Uterus (tissue), 4 donors: Measurements from ENCODE around the gene CSNK2B. TPM values are rescaled to one million over a fixed set of nuclear protein-coding genes. Genes with fewer than 3 reads are reported as not detected.
"Not testable (repeated sequence)": the region's sequence is repeated elsewhere in the genome, so short reads cannot be mapped to it uniquely, and the experiment has no call there.

Source experiments
- DNase-seq, 2 donors: peaks; one replicate each; pipeline ENCODE4 v3.0.0-alpha.2; 2019 to 2020
- H3K27ac ChIP-seq, 2 donors: fragments of 200-600 bp; sonication (generic); 1 replicate in 1 of 2; 2 replicates in 1 of 2; pipeline ENCODE4 v1.5.1; 2016 to 2018
- H3K27me3 ChIP-seq, 2 donors: fragments of 200-600 bp; sonication (generic); one replicate each; pipeline ENCODE4 v1.5.1; 2018 to 2019; ENCODE audit warnings: control low read depth in 1 of 2
- H3K36me3 ChIP-seq, 2 donors: fragments of 200-600 bp; sonication (generic); one replicate each; pipeline ENCODE4 v1.5.1; 2019; ENCODE audit warnings: control low read depth in 1 of 2
- H3K4me1 ChIP-seq, 2 donors: fragments of 200-600 bp; sonication (generic); one replicate each; pipeline ENCODE4 v1.5.1; 2018 to 2019; ENCODE audit warnings: control low read depth in 1 of 2
- H3K4me3 ChIP-seq, 2 donors: fragments of 200-600 bp; sonication (generic); 1 replicate in 1 of 2; 2 replicates in 1 of 2; pipeline ENCODE4 v1.5.1; 2018 to 2019; ENCODE audit warnings: mild to moderate bottlenecking in 1 of 2
- H3K9me3 ChIP-seq, 2 donors: fragments of 200-600 bp; sonication (generic); one replicate each; pipeline ENCODE4 v1.5.1; 2019; ENCODE audit warnings: control low read depth in 1 of 2
- POLR2A ChIP-seq, 2 donors: fragments of 450-650 bp; IDR thresholded peaks; one replicate each; pipeline ENCODE4 v1.6.1; 2016; ENCODE audit warnings: antibody characterized with exemption in 2 of 2, mild to moderate bottlenecking in 1 of 2, moderate library complexity in 1 of 2
- intact Hi-C: fragments of 100-400 bp; cut with DNase I; formaldehyde crosslinking; loops from one replicate; pipeline ENCODE4 v1.15.1; 2023; ENCODE audit warnings: low total_unique reads
- total RNA-seq, 4 donors: library from RNA; depleted of rRNA in 3 of 4; stranded (reverse); fragments of >200 nt in 3 of 4; gene quantifications; one replicate each; pipeline versions ENCODE4 v1.1.0 to v1.2.4, GENCODE V29; 2014 to 2023
- TF ChIP-seq, protein P1 (sequence below), 4 experiments: fragments of 200-600 bp in 2 of 4; fragments of 450-650 bp in 2 of 4; sonication (generic) in 2 of 4; IDR thresholded peaks; one replicate each; pipeline ENCODE4 v1.5.1; 2016 to 2019; ENCODE audit warnings: antibody characterized with exemption in 4 of 4, mild to moderate bottlenecking in 2 of 4, moderate library complexity in 1 of 4
- donor health status: DM: yes; HTN: yes; CAD: no.

Gene CSNK2B
- total RNA-seq, 4 donors from 2014 or later, result 67.5 to 157 (median 107) TPM

DNA sequence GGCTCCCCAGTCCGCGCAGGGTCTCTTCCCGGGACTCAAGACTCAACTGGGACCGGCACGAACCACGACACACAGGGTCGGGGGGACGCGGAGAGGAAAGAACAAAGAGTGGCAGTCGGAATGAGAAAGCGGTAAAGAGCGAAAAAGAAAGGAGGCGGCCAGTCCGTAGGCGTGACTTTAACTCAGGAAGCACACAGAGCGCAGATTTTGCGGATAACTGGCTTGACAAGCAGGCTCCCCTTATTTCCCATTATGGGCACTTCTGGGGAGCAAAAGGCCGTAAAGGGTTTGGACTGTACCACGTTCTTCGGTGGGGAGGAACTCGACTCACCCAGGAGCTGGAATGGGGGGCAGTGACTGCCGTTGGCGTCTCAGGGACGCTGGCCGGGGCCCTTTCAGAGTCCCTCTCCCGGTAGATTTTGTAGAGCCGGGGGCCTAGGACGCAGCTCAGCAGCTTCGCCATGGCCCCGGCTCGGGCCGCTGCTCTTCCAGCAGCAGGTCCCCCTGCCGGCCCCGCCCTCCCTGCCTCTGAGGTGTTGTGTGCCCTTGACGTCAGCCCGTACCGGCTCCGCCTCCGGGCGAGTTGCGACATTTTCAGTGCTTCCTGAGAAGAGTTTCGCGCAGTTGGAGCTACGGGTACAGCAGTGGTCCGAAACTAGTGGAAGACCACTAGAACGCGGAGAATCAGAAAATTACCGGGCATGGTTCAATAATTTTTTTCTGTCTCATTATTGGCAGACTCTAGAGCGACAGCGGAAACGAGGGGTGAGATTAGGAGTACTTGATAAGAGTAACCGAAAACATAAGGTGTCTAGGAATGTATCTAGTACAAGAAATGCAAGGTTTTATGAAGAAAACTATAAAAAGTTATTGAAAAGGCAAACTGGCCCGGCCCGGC is 37.2 kb downstream of the CSNK2B start, which contains the start of gene ABHD16A:
ABHD16A (minus strand) TSS at position 506 of the 898 bp plus-strand sequence; CDS start at position 463, 43 bp downstream.
- H3K4me1 ChIP-seq, result peaks cover 7 to 9% of the 10 kb centered on the region in 2 donors
- peak; percentile 98 to 99 for TF ChIP-seq POLR2A (IDR thresholded peaks at IDR 0.05)
- TF ChIP-seq, protein P1, sequence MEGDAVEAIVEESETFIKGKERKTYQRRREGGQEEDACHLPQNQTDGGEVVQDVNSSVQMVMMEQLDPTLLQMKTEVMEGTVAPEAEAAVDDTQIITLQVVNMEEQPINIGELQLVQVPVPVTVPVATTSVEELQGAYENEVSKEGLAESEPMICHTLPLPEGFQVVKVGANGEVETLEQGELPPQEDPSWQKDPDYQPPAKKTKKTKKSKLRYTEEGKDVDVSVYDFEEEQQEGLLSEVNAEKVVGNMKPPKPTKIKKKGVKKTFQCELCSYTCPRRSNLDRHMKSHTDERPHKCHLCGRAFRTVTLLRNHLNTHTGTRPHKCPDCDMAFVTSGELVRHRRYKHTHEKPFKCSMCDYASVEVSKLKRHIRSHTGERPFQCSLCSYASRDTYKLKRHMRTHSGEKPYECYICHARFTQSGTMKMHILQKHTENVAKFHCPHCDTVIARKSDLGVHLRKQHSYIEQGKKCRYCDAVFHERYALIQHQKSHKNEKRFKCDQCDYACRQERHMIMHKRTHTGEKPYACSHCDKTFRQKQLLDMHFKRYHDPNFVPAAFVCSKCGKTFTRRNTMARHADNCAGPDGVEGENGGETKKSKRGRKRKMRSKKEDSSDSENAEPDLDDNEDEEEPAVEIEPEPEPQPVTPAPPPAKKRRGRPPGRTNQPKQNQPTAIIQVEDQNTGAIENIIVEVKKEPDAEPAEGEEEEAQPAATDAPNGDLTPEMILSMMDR (IDR thresholded peaks at IDR 0.05), result peak; percentile 6 to 24 (median 16)
- peak within 1 kb of the TSS; percentile 79 to 82 for H3K4me3 ChIP-seq
- no peaks in the 10 kb centered on the region for H3K27me3 ChIP-seq
- intact Hi-C loops, result loop anchor here (5.0 kb wide), 1 partner anchor 936 kb away; no protein-coding TSS in a partner anchor
- peak; percentile 99 for DNase-seq
- H3K36me3 ChIP-seq, result no peaks in the 10 kb centered on the region
- no peaks in the 10 kb centered on the region for H3K9me3 ChIP-seq
- peak within 1 kb of the TSS; percentile 96 to 98 for H3K27ac ChIP-seq

DNA sequence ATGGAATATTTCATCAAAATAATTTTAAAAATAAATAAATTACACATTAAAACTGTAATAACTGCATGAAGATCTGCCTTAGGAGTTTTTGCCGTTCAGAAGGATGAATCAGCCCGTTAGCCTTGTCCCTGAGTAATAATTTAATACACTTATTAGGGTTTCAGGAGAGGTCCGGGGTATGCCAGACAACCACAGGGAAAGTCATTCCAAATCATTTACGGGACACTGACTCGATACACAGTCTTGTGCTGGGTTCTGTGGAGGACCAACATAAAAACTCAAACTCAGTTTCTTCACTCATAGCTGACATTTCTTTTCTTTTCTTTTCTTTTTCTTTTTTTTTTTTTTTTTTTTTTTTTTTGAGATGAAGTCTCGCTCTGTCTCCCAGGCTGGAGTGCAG is 40.1 kb downstream of the CSNK2B start:
- Histone ChIP-seq H3K36me3 (no peaks in the 10 kb centered on the region), H3K27me3 (no peaks in the 10 kb centered on the region), H3K27ac (no peak overlapping the region), H3K9me3 (no peaks in the 10 kb centered on the region), H3K4me1 (peaks cover 7 to 9% of the 10 kb centered on the region in 2 donors), H3K4me3 (no peak overlapping the region)
- TF ChIP-seq, protein P1 (IDR thresholded peaks at IDR 0.05), result no peak
- no peak for TF ChIP-seq POLR2A (IDR thresholded peaks at IDR 0.05)
- no peak for DNase-seq
- intact Hi-C loops, result no loop called here

DNA sequence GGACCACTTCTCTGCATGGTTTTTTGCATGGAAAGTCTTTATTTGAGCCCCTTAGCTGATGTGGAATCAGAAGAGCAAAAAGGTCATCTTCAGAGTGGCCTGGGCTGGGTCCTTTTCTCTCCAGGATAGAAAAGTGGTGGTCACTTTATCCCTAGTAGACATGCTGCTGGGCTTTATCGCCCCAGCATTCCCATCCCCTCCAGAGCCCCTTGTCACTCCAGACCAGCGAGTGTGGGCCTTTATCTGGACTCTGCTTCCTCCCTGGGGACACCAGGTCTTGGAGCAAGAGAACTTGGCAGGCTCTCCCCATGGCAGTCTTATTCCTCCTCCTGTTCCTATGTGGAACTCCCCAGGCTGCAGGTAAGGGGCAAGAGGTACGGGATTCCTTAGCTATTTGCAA is 40.7 kb downstream of the CSNK2B start, which contains the start of gene LY6G6F:
LY6G6F (plus strand) TSS at position 268 of the 400 bp plus-strand sequence; CDS start at position 309, 41 bp downstream.
- H3K4me3 ChIP-seq, result no peak within 1 kb of the TSS
- no peaks in the 10 kb centered on the region for H3K9me3 ChIP-seq
- no peak within 1 kb of the TSS for H3K27ac ChIP-seq
- TF ChIP-seq, protein P1 (IDR thresholded peaks at IDR 0.05), result no peak
- no peak for TF ChIP-seq POLR2A (IDR thresholded peaks at IDR 0.05)
- no peak for DNase-seq
- peaks cover 5 to 6% of the 10 kb centered on the region in 2 donors for H3K4me1 ChIP-seq
- H3K36me3 ChIP-seq, result no peaks in the 10 kb centered on the region
- no peaks in the 10 kb centered on the region for H3K27me3 ChIP-seq
- intact Hi-C loops, result no loop called here

DNA sequence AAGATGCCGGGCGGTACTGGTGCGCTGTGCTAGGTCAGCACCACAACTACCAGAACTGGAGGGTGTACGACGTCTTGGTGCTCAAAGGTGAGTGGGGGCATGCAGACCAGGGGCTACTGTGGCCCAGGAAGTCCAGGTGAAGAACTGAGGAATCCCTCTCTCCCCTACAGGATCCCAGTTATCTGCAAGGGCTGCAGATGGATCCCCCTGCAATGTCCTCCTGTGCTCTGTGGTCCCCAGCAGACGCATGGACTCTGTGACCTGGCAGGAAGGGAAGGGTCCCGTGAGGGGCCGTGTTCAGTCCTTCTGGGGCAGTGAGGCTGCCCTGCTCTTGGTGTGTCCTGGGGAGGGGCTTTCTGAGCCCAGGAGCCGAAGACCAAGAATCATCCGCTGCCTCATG is 41.8 kb downstream of the CSNK2B start:
- Histone ChIP-seq H3K4me3 (no peak overlapping the region), H3K36me3 (no peaks in the 10 kb centered on the region), H3K4me1 (no peaks in the 10 kb centered on the region), H3K27me3 (no peaks in the 10 kb centered on the region), H3K9me3 (no peaks in the 10 kb centered on the region), H3K27ac (no peak overlapping the region)
- DNase-seq, result no peak
- intact Hi-C loops, result no loop called here
- no peak for TF ChIP-seq POLR2A (IDR thresholded peaks at IDR 0.05)
- TF ChIP-seq, protein P1 (IDR thresholded peaks at IDR 0.05), result no peak

DNA sequence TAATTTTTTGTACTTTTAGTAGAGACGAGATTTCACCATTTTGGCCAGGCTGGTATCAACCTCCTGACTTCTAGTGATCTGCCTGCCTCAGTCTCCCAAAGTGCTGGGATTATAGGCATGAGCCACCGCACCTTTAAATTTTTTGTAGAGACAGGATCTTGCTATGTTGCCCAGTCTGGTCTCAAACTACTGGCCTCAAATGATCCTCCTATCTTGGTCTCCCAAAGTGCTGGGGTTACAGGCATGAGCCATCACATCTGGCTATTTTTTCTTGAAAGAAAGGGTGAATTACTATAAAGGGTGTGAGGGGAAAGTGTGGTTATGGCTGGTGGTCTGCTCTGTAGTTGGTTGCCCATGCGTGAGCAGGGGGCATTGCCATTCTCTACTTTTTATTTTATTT is 42.3 kb downstream of the CSNK2B start:
- Histone ChIP-seq H3K27me3 (no peaks in the 10 kb centered on the region), H3K4me1 (no peaks in the 10 kb centered on the region), H3K9me3 (no peaks in the 10 kb centered on the region), H3K36me3 (no peaks in the 10 kb centered on the region), H3K4me3 (no peak overlapping the region), H3K27ac (no peak overlapping the region)
- TF ChIP-seq, protein P1 (IDR thresholded peaks at IDR 0.05), result no peak
- no peak for TF ChIP-seq POLR2A (IDR thresholded peaks at IDR 0.05)
- no peak for DNase-seq
- intact Hi-C loops, result no loop called here

DNA sequence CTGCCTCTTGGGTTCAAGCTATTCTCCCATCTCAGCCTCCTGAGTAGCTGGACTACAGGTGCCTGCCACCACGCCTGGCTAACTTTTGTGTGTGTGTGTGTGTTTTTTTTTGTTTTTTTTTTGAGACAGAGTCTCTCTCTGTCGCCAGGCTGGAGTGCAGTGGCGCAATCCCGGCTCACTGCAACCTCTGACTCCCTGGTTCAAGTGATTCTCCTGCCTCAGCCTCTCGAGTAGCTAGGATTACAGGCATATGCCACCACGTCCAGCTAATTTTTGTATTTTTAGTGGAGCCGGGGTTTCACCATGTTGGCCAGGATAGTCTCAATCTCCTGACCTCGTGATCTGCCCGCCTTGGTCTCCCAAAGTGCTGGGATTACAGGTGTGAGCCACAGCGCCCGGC is 43.3 kb downstream of the CSNK2B start:
- H3K27me3 ChIP-seq, intact Hi-C loops, H3K4me3 ChIP-seq, H3K36me3 ChIP-seq, H3K27ac ChIP-seq, DNase-seq, H3K9me3 ChIP-seq, H3K4me1 ChIP-seq: not testable (repeated sequence)
